GM21619 (cell line): ENCODE data around the gene IGFBP3.

Experiments used
- ATAC-seq: cut with Tn5 transposase; IDR thresholded peaks from one replicate; pipeline ENCODE4 v1.9.1; 2021; ENCODE audit not compliant: unreplicated experiment

The IGFBP3 gene

GRCh38 chr7:45874408-45875131, 46.5 kb downstream of the IGFBP3 start:
- no peak for ATAC-seq

GRCh38 chr7:45873355-45873754, 47.7 kb downstream of the IGFBP3 start:
- no peak for ATAC-seq

- ATAC-seq: no peak
Observed at GRCh38 chr7:45873035-45873354, 48.1 kb downstream of the IGFBP3 start, which contains the start of gene CCDC201. CCDC201 (minus strand) TSS chr7:45873082; CDS start chr7:45873007, 75 bp downstream.

GRCh38 chr7:45872116-45873034, 48.7 kb downstream of the IGFBP3 start:
- no peak for ATAC-seq

GRCh38 chr7:45869426-45869825, 51.6 kb downstream of the IGFBP3 start:
- ATAC-seq: no peak

- no peak for ATAC-seq
Observed at GRCh38 chr7:45867471-45867870, 53.6 kb downstream of the IGFBP3 start.

GRCh38 chr7:45865594-45866410, 55.3 kb downstream of the IGFBP3 start:
- no peak for ATAC-seq

GRCh38 chr7:45863715-45864114, 57.4 kb downstream of the IGFBP3 start:
- no peak for ATAC-seq
